H1 (cell line): ENCODE results near the gene MRTFB. TPM values are rescaled to one million over a fixed set of nuclear protein-coding genes. Genes with fewer than 3 reads are reported as not detected.

Experiments
- CTCF ChIA-PET: fragments of 300-600 bp; sonication (Branson Sonifier 250); formaldehyde crosslinking; loops from one replicate; lab custom pipeline; 2021; ENCODE audit not compliant: partially characterized antibody; lab: Charles Lee
- POLR2A ChIA-PET: fragments of 300-600 bp; sonication (Branson Sonifier 250); formaldehyde crosslinking; loops from one replicate; lab custom pipeline; 2021; ENCODE audit warnings: inconsistent platforms; ENCODE audit not compliant: partially characterized antibody; lab: Charles Lee
- DNase-seq, 2 experiments: peaks; one replicate each; pipeline versions ENCODE4 v3.0.0 to v3.0.0-alpha.2; 2010 to 2022; ENCODE audit warnings: low spot score in 2 of 2, low read depth in 1 of 2, mixed read lengths in 1 of 2
- FAIRE-seq: peaks from 2 replicates; lab custom pipeline; 2011; peaks lifted over from hg19 to GRCh38; lab: Jason Lieb, UNC
- H2AFZ ChIP-seq: 2 replicates; pipeline ENCODE4 v1.8.1; 2012; ENCODE audit warnings: low read length, inconsistent platforms
- H2AK5ac ChIP-seq: 2 replicates; pipeline ENCODE4 v1.6.1; 2013; ENCODE audit warnings: low read depth, low read length
- H2BK120ac ChIP-seq: replicated peaks from 2 replicates; pipeline ENCODE3; 2013; ENCODE audit warnings: low read depth, low read length, inconsistent platforms
- H2BK12ac ChIP-seq: 2 replicates; pipeline ENCODE4 v1.6.1; 2013; ENCODE audit warnings: low read depth, low read length
- H2BK15ac ChIP-seq: 2 replicates; pipeline ENCODE4 v1.6.1; 2013; ENCODE audit warnings: low read length
- H2BK20ac ChIP-seq: 2 replicates; pipeline ENCODE4 v1.6.1; 2013; ENCODE audit warnings: low read length
- H2BK5ac ChIP-seq: 2 replicates; pipeline ENCODE4 v1.6.1; 2013; ENCODE audit warnings: low read depth, low read length
- H3K14ac ChIP-seq: 2 replicates; pipeline ENCODE4 v1.6.1; 2013; ENCODE audit warnings: inconsistent platforms; ENCODE audit not compliant: insufficient read length
- H3K18ac ChIP-seq: 2 replicates; pipeline ENCODE4 v1.6.1; 2013; ENCODE audit warnings: low read length; ENCODE audit errors: extremely low read depth
- H3K23ac ChIP-seq: 2 replicates; pipeline ENCODE4 v1.6.1; 2013; ENCODE audit warnings: inconsistent platforms; ENCODE audit not compliant: insufficient read length
- H3K23me2 ChIP-seq: 2 replicates; pipeline ENCODE4 v1.6.1; 2013; ENCODE audit warnings: low read depth, low read length
- H3K27ac ChIP-seq: 2 replicates; pipeline ENCODE4 v1.6.1; 2011; ENCODE audit warnings: low read depth, low read length, inconsistent platforms
- H3K27me3 ChIP-seq, 4 experiments: replicated peaks in 1 of 4; 1 replicate in 1 of 4; 2 replicates in 3 of 4; pipeline versions ENCODE4 v1.6.1 to v1.8.1; 2011 to 2013; ENCODE audit warnings: low read length in 3 of 4, mild to moderate bottlenecking in 3 of 4, inconsistent platforms in 2 of 4, mixed read lengths in 2 of 4, moderate library complexity in 1 of 4; ENCODE audit not compliant: control insufficient read depth in 3 of 4, insufficient read depth in 3 of 4; ENCODE audit errors: extremely low read depth in 1 of 4
- H3K36me3 ChIP-seq, 4 experiments: 2 replicates each; pipeline versions ENCODE4 v1.6.1 to v1.8.1; 2011 to 2013; ENCODE audit warnings: mild to moderate bottlenecking in 4 of 4, low read length in 3 of 4, moderate library complexity in 2 of 4, control low read depth in 1 of 4, inconsistent platforms in 1 of 4; ENCODE audit not compliant: insufficient read depth in 4 of 4, control insufficient read depth in 2 of 4
- H3K4ac ChIP-seq: replicated peaks from 2 replicates; pipeline ENCODE3; 2013; ENCODE audit warnings: low read length, low read depth, mixed read lengths, inconsistent platforms; ENCODE audit not compliant: insufficient read length
- H3K4me1 ChIP-seq, 4 experiments: replicated peaks in 1 of 4; 1 replicate in 1 of 4; 2 replicates in 3 of 4; pipeline versions ENCODE4 v1.6.1 to v1.8.1; 2011 to 2013; ENCODE audit warnings: low read length in 3 of 4, inconsistent platforms in 2 of 4, mixed read lengths in 1 of 4; ENCODE audit not compliant: insufficient read depth in 4 of 4, control insufficient read depth in 3 of 4
- H3K4me2 ChIP-seq, 2 experiments: 2 replicates each; pipeline versions ENCODE4 v1.6.1 to v1.8.1; 2011 to 2013; ENCODE audit warnings: low read depth in 2 of 2, low read length in 2 of 2, control low read depth in 1 of 2, inconsistent platforms in 1 of 2, mild to moderate bottlenecking in 1 of 2; ENCODE audit not compliant: insufficient read depth in 1 of 2
- H3K4me3 ChIP-seq, 4 experiments: fragments of 200-600, 300-600 bp in 1 of 4; sonication (generic), shearing (Covaris generic), sonication (Bioruptor Twin) in 1 of 4; 2 replicates each; pipeline versions ENCODE4 v1.5.1 to v1.8.1; 2011 to 2016; ENCODE audit warnings: low read length in 4 of 4, low read depth in 3 of 4, control low read depth in 2 of 4, inconsistent platforms in 2 of 4, mild to moderate bottlenecking in 2 of 4, mixed read lengths in 1 of 4, moderate library complexity in 1 of 4; ENCODE audit not compliant: insufficient read depth in 2 of 4; ENCODE audit errors: extremely low read depth in 1 of 4
- H3K56ac ChIP-seq: replicated peaks from 2 replicates; pipeline ENCODE3; 2013; ENCODE audit warnings: low read depth, mild to moderate bottlenecking, mixed read lengths, low read length, inconsistent platforms; ENCODE audit not compliant: insufficient read length
- H3K79me1 ChIP-seq: 2 replicates; pipeline ENCODE4 v1.6.1; 2013; ENCODE audit warnings: low read depth, low read length, control low read depth
- H3K79me2 ChIP-seq, 2 experiments: 2 replicates each; pipeline versions ENCODE4 v1.6.1 to v1.8.1; 2012 to 2013; ENCODE audit warnings: low read length in 2 of 2, mild to moderate bottlenecking in 2 of 2, inconsistent platforms in 1 of 2; ENCODE audit not compliant: insufficient read depth in 2 of 2, control insufficient read depth in 1 of 2
- H3K9ac ChIP-seq, 4 experiments: replicated peaks in 1 of 4; 1 replicate in 1 of 4; 2 replicates in 3 of 4; pipeline versions ENCODE4 v1.6.1 to v1.8.1; 2011 to 2013; ENCODE audit warnings: low read depth in 3 of 4, low read length in 3 of 4, control low read depth in 2 of 4, mild to moderate bottlenecking in 2 of 4, moderate library complexity in 2 of 4, inconsistent platforms in 1 of 4; ENCODE audit errors: extremely low read depth in 1 of 4
- H3K9me3 ChIP-seq, 2 experiments: 2 replicates each; pipeline versions ENCODE4 v1.6.1 to v1.8.1; 2012 to 2013; ENCODE audit warnings: mild to moderate bottlenecking in 2 of 2, moderate library complexity in 2 of 2, control low read depth in 1 of 2, inconsistent platforms in 1 of 2, low read depth in 1 of 2, low read length in 1 of 2, mixed read lengths in 1 of 2; ENCODE audit not compliant: insufficient read depth in 2 of 2
- H4K20me1 ChIP-seq, 2 experiments: replicated peaks in 1 of 2; 2 replicates each; pipeline versions ENCODE3 to v1.8.1; 2011 to 2013; ENCODE audit warnings: inconsistent platforms in 2 of 2, low read length in 2 of 2, mild to moderate bottlenecking in 1 of 2; ENCODE audit not compliant: insufficient read depth in 2 of 2, control insufficient read depth in 1 of 2
- H4K5ac ChIP-seq: 2 replicates; pipeline ENCODE4 v1.6.1; 2013; ENCODE audit warnings: low read length, low read depth, mixed read lengths, inconsistent platforms; ENCODE audit not compliant: insufficient read length
- H4K8ac ChIP-seq: 2 replicates; pipeline ENCODE4 v1.8.0; 2013; ENCODE audit warnings: mild to moderate bottlenecking, moderate library complexity, low read length, inconsistent platforms; ENCODE audit not compliant: insufficient read depth; ENCODE audit errors: extremely low read depth
- H4K91ac ChIP-seq: replicated peaks from 2 replicates; pipeline ENCODE3; 2013; ENCODE audit warnings: low read length, mixed read lengths, inconsistent platforms; ENCODE audit not compliant: insufficient read length
- E2F6 ChIP-seq: IDR thresholded peaks from 2 replicates; pipeline ENCODE4 v1.6.1; 2012; ENCODE audit warnings: inconsistent platforms
- KDM5A ChIP-seq: fragments of 200-600 bp; IDR thresholded peaks from 2 replicates; pipeline ENCODE4 v1.7.1; 2012; ENCODE audit warnings: mild to moderate bottlenecking, low read length, inconsistent platforms, mixed read lengths
- POLR2AphosphoS5 ChIP-seq: IDR thresholded peaks from 2 replicates; pipeline ENCODE4 v1.6.1; 2011; ENCODE audit warnings: low read depth, low read length
- RAD21 ChIP-seq, 2 experiments: IDR thresholded peaks in 1 of 2; conservative IDR thresholded peaks in 1 of 2; 2 replicates each; pipeline ENCODE4 v1.6.1; 2011; ENCODE audit warnings: low read depth in 2 of 2, low read length in 2 of 2, improper control_type of control experiment in 1 of 2, inconsistent platforms in 1 of 2, mild to moderate bottlenecking in 1 of 2, moderate library complexity in 1 of 2
- RFX5 ChIP-seq: IDR thresholded peaks from 2 replicates; pipeline ENCODE4 v1.6.1; 2011; ENCODE audit warnings: low read depth, low read length, improper control_type of control experiment, borderline replicate concordance
- SAP30 ChIP-seq: fragments of 300-600 bp; sonication (generic); IDR thresholded peaks from 2 replicates; pipeline ENCODE4 v1.7.1; 2012; ENCODE audit warnings: low read length, moderate library complexity, mild to moderate bottlenecking, inconsistent platforms; ENCODE audit not compliant: insufficient read depth, insufficient replicate concordance
- SIX5 ChIP-seq: IDR thresholded peaks from 2 replicates; pipeline ENCODE4 v1.6.1; 2011; ENCODE audit warnings: mild to moderate bottlenecking, low read depth, low read length
- SP4 ChIP-seq: IDR thresholded peaks from 2 replicates; pipeline ENCODE4 v1.6.1; 2012; ENCODE audit warnings: low read length, inconsistent platforms
- WGBS, 2 experiments: shearing (Covaris generic) in 1 of 2; methylation state at CpG; one replicate each; pipeline versions ENCODE4 v1.1.6 to v1.1.7; 2013 to 2015; ENCODE audit warnings: low lambda C conversion rate in 2 of 2, mixed read lengths in 2 of 2, inconsistent platforms in 1 of 2, low coverage in 1 of 2, missing lambda C conversion rate in 1 of 2; ENCODE audit not compliant: insufficient replicate concordance in 2 of 2, insufficient coverage in 1 of 2, insufficient read length in 1 of 2; ENCODE audit errors: extremely low coverage in 1 of 2, missing lambda C conversion rate in 1 of 2; 5-methylcytosine and 5-hydroxymethylcytosine counted together
- polyA plus RNA-seq, 7 experiments: library from polyadenylated mRNA; depleted of rRNA in 3 of 7; stranded (reverse) in 5 of 7; unstranded in 2 of 7; fragments of >200 nt in 5 of 7; fragments of 200-250 nt in 2 of 7; gene quantifications; 1 replicate in 5 of 7; 2 replicates in 1 of 7; 4 replicates in 1 of 7; pipeline versions ENCODE4 v1.2.1 to v1.2.3, GENCODE V29; 2011 to 2013; ENCODE audit warnings: missing spikeins in 2 of 7, mixed read lengths in 2 of 7
- total RNA-seq: library from RNA; stranded (reverse); fragmentation: NEBNext Ultra II Directional; extraction: Animal tissue kit (Norgen Biotek cat#: 25700); gene quantifications from 2 replicates; pipeline ENCODE4 v1.2.1, GENCODE V29; 2021

Gene MRTFB
- total and polyA plus RNA-seq, 2 of the 8 experiments (the other 6 are each of a cell fraction or from before 2014, with no cell fraction given) = 13.5 to 34.9 TPM

GRCh38 chr16:14029658-14030057 lies 41.5 kb upstream of the MRTFB start:
- FAIRE-seq = no peak
- H3K79me2 ChIP-seq = no peaks in the 10 kb centered on the region
- H3K79me1 ChIP-seq = no peaks in the 10 kb centered on the region
- TF ChIP-seq SIX5 (no peak), SP4 (no peak), E2F6 (no peak), RFX5 (no peak), POLR2AphosphoS5 (no peak), KDM5A (no peak), RAD21 (IDR thresholded peaks at IDR 0.05 in 1 of 2, conservative IDR thresholded peaks at IDR 0.05 in 1 of 2; ENCODE audit: low read depth in 2 of 2, low read length in 2 of 2) (no peak), SAP30 (no peak)

More at GRCh38 chr16:14029658-14030057, 41.5 kb upstream of the MRTFB start:
- Histone ChIP-seq H3K18ac (no peak overlapping the region), H3K27ac (no peak overlapping the region), H4K5ac (no peak overlapping the region), H4K91ac (no peak overlapping the region), H3K9ac (no peak overlapping the region), H3K4me3 (no peak overlapping the region), H2BK120ac (no peak overlapping the region), H4K20me1 (no peaks in the 10 kb centered on the region), H3K4me1 (0 out of 7 replicates have a peak, but pooled peaks cover 0 to 2% (median 0%) of the 10 kb centered on the region in 4 experiments), H3K14ac (no peak overlapping the region), H2BK12ac (no peak overlapping the region), H3K56ac (no peak overlapping the region), H2AFZ (no peak overlapping the region), H3K4ac (no peak overlapping the region), H2BK20ac (no peak overlapping the region), H3K27me3 (no peaks in the 10 kb centered on the region), H3K36me3 (no peaks in the 10 kb centered on the region), H4K8ac (peak overlapping the region; percentile 62; the same call in 1 of the 2 replicates), H2AK5ac (no peak overlapping the region), H2BK5ac (no peak overlapping the region), H3K4me2 (no peak overlapping the region), H3K23me2 (no peaks in the 10 kb centered on the region), H2BK15ac (no peak overlapping the region), H3K9me3 (no peaks in the 10 kb centered on the region), H3K23ac (no peak overlapping the region)
- ChIA-PET CTCF (interaction anchor here (1.1 kb wide), 1 partner anchor 11 kb away, joined by 4 read pairs; no protein-coding TSS in a partner anchor), POLR2A (interaction anchor here (0.9 kb wide), 1 partner anchor 117 kb away, joined by 3 read pairs; no protein-coding TSS in a partner anchor)
- WGBS, 2 experiments = 78% methylated on average over 6 of the region's 6 CpGs; no CpG with 5 or more reads in 1 of the 2 experiments
- no peak for DNase-seq
